Measurements from ENCODE around the gene CACNA2D1.

The CACNA2D1 gene

GRCh38 chr7:82289152-82289535 lies 154.4 kb downstream of the CACNA2D1 start:
- H3K27ac ChIP-seq (ENCODE audit: low read depth, low read length): peak overlapping the region; percentile 71
- H3K4me3 ChIP-seq (ENCODE audit: low read depth, low read length): no peak overlapping the region
- H3K36me3 ChIP-seq (ENCODE audit: control insufficient read depth, insufficient read depth, low read length): 0 out of 2 replicates have a peak, but pooled peaks cover 3% of the 10 kb centered on the region
- no peak overlapping the region for H3K9ac ChIP-seq (ENCODE audit: low read length)
- peaks cover 48% of the 10 kb centered on the region for H3K4me1 ChIP-seq (ENCODE audit: control insufficient read depth, insufficient read depth, low read length)
- H3K27me3 ChIP-seq (ENCODE audit: control insufficient read depth, insufficient read depth, low read length): no peaks in the 10 kb centered on the region
- H3K9me3 ChIP-seq (ENCODE audit: control insufficient read depth, insufficient read depth, low read depth, low read length): peaks cover 6% of the 10 kb centered on the region; the same call in 1 of the 2 replicates

GRCh38 chr7:82286798-82287140 lies 156.8 kb downstream of the CACNA2D1 start:
- peaks cover under 1% of the 10 kb centered on the region; the same call in 1 of the 2 replicates for H3K9me3 ChIP-seq (ENCODE audit: control insufficient read depth, insufficient read depth, low read depth, low read length)
- H3K27me3 ChIP-seq (ENCODE audit: control insufficient read depth, insufficient read depth, low read length): no peaks in the 10 kb centered on the region
- H3K9ac ChIP-seq (ENCODE audit: low read length): no peak overlapping the region
- no peak overlapping the region for H3K4me3 ChIP-seq (ENCODE audit: low read depth, low read length)
- no peaks in the 10 kb centered on the region for H3K36me3 ChIP-seq (ENCODE audit: control insufficient read depth, insufficient read depth, low read length)
- H3K27ac ChIP-seq (ENCODE audit: low read depth, low read length): peak overlapping the region; percentile 26; the same call in 1 of the 2 replicates
- peaks cover 49% of the 10 kb centered on the region for H3K4me1 ChIP-seq (ENCODE audit: control insufficient read depth, insufficient read depth, low read length)

GRCh38 chr7:82286096-82286797 lies 157.3 kb downstream of the CACNA2D1 start:
- Histone ChIP-seq H3K36me3 (ENCODE audit: control insufficient read depth, insufficient read depth, low read length) (no peaks in the 10 kb centered on the region), H3K4me1 (ENCODE audit: control insufficient read depth, insufficient read depth, low read length) (peaks cover 49% of the 10 kb centered on the region), H3K9me3 (ENCODE audit: control insufficient read depth, insufficient read depth, low read depth, low read length) (no peaks in the 10 kb centered on the region), H3K27ac (ENCODE audit: low read depth, low read length) (peak overlapping the region; percentile 26; the same call in 1 of the 2 replicates), H3K27me3 (ENCODE audit: control insufficient read depth, insufficient read depth, low read length) (no peaks in the 10 kb centered on the region), H3K4me3 (ENCODE audit: low read depth, low read length) (no peak overlapping the region), H3K9ac (ENCODE audit: low read length) (no peak overlapping the region)

DNA sequence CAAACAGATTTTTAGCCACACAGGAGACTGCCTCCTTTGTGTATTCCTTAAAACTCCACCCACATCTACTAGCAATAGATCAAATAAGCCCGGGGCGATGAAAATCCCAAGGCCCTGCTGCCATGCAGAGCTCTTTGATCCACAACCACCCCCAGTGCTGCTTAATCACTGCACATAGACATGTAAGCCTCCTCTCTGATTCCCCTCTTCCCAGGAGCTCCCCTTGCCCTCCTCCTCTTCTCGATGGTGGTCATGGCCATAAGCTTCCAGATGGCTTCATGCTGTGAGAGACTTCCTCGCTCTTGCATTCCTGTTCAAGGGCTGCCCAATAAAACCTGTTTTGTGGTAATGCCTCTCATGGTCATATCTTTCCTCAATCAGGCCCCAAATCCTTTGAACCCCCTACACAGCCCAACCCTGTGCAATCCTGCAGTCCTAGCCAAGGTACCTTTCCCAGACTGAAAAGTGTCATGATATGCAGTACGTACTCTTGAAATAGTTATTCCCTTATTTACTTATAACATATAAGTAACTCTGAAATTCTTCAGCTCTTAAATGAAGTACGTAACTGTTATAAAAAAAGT lies 158.5 kb downstream of the CACNA2D1 start:
- Histone ChIP-seq H3K27ac (ENCODE audit: low read depth, low read length) (peak overlapping the region; percentile 78; the same call in 1 of the 2 replicates), H3K9ac (ENCODE audit: low read length) (no peak overlapping the region), H3K36me3 (ENCODE audit: control insufficient read depth, insufficient read depth, low read length) (no peaks in the 10 kb centered on the region), H3K27me3 (ENCODE audit: control insufficient read depth, insufficient read depth, low read length) (no peaks in the 10 kb centered on the region), H3K4me3 (ENCODE audit: low read depth, low read length) (no peak overlapping the region), H3K9me3 (ENCODE audit: control insufficient read depth, insufficient read depth, low read depth, low read length) (no peaks in the 10 kb centered on the region), H3K4me1 (ENCODE audit: control insufficient read depth, insufficient read depth, low read length) (peaks cover 46% of the 10 kb centered on the region)

- H3K27ac ChIP-seq (ENCODE audit: low read depth, low read length): no peak overlapping the region
- H3K27me3 ChIP-seq (ENCODE audit: control insufficient read depth, insufficient read depth, low read length): no peaks in the 10 kb centered on the region
- H3K4me3 ChIP-seq (ENCODE audit: low read depth, low read length): no peak overlapping the region
- no peaks in the 10 kb centered on the region for H3K4me1 ChIP-seq (ENCODE audit: control insufficient read depth, insufficient read depth, low read length)
- H3K36me3 ChIP-seq (ENCODE audit: control insufficient read depth, insufficient read depth, low read length): no peaks in the 10 kb centered on the region
- H3K9me3 ChIP-seq (ENCODE audit: control insufficient read depth, insufficient read depth, low read depth, low read length): no peaks in the 10 kb centered on the region
- no peak overlapping the region for H3K9ac ChIP-seq (ENCODE audit: low read length)
Measured at GRCh38 chr7:82275342-82275741, 168.2 kb downstream of the CACNA2D1 start.

- H3K4me3 ChIP-seq (ENCODE audit: low read depth, low read length): no peak overlapping the region
- H3K4me1 ChIP-seq (ENCODE audit: control insufficient read depth, insufficient read depth, low read length): no peaks in the 10 kb centered on the region
- no peaks in the 10 kb centered on the region for H3K36me3 ChIP-seq (ENCODE audit: control insufficient read depth, insufficient read depth, low read length)
- H3K9ac ChIP-seq (ENCODE audit: low read length): no peak overlapping the region
- H3K9me3 ChIP-seq (ENCODE audit: control insufficient read depth, insufficient read depth, low read depth, low read length): no peaks in the 10 kb centered on the region
- H3K27me3 ChIP-seq (ENCODE audit: control insufficient read depth, insufficient read depth, low read length): no peaks in the 10 kb centered on the region
- no peak overlapping the region for H3K27ac ChIP-seq (ENCODE audit: low read depth, low read length)
Measured at GRCh38 chr7:82274681-82275080, 168.9 kb downstream of the CACNA2D1 start.

GRCh38 chr7:82273886-82274285 lies 169.7 kb downstream of the CACNA2D1 start:
- no peak overlapping the region for H3K4me3 ChIP-seq (ENCODE audit: low read depth, low read length)
- H3K27me3 ChIP-seq (ENCODE audit: control insufficient read depth, insufficient read depth, low read length): no peaks in the 10 kb centered on the region
- H3K9me3 ChIP-seq (ENCODE audit: control insufficient read depth, insufficient read depth, low read depth, low read length): no peaks in the 10 kb centered on the region
- no peaks in the 10 kb centered on the region for H3K36me3 ChIP-seq (ENCODE audit: control insufficient read depth, insufficient read depth, low read length)
- no peak overlapping the region for H3K9ac ChIP-seq (ENCODE audit: low read length)
- H3K27ac ChIP-seq (ENCODE audit: low read depth, low read length): no peak overlapping the region
- no peaks in the 10 kb centered on the region for H3K4me1 ChIP-seq (ENCODE audit: control insufficient read depth, insufficient read depth, low read length)

- no peak overlapping the region for H3K27ac ChIP-seq (ENCODE audit: low read depth, low read length)
- no peaks in the 10 kb centered on the region for H3K4me1 ChIP-seq (ENCODE audit: control insufficient read depth, insufficient read depth, low read length)
- H3K9me3 ChIP-seq (ENCODE audit: control insufficient read depth, insufficient read depth, low read depth, low read length): no peaks in the 10 kb centered on the region
- no peaks in the 10 kb centered on the region for H3K36me3 ChIP-seq (ENCODE audit: control insufficient read depth, insufficient read depth, low read length)
- H3K4me3 ChIP-seq (ENCODE audit: low read depth, low read length): no peak overlapping the region
- H3K27me3 ChIP-seq (ENCODE audit: control insufficient read depth, insufficient read depth, low read length): no peaks in the 10 kb centered on the region
- no peak overlapping the region for H3K9ac ChIP-seq (ENCODE audit: low read length)
Measured at GRCh38 chr7:82270870-82271269, 172.7 kb downstream of the CACNA2D1 start.

DNA sequence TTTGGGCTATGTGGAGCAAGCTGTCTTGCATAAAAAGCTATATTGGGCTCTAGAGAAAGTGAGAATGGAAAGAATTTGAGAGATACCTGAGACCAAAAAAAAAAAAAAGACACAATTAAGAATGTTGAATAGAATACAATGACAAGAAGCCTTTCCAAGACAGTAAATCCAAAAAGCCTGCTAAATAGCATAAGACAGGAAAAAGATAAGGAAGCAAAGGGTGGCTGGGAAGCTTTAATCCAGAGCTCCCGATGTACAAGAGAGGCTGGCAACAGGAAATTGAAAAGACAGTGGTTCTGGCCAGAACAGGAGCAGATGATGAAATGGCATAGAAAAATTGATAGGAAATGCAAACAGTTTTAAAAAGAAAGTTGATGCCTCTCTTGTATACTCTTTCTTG lies 174.9 kb downstream of the CACNA2D1 start:
- no peak overlapping the region for H3K4me3 ChIP-seq (ENCODE audit: low read depth, low read length)
- H3K27ac ChIP-seq (ENCODE audit: low read depth, low read length): no peak overlapping the region
- no peak overlapping the region for H3K9ac ChIP-seq (ENCODE audit: low read length)
- H3K4me1 ChIP-seq (ENCODE audit: control insufficient read depth, insufficient read depth, low read length): no peaks in the 10 kb centered on the region
- H3K9me3 ChIP-seq (ENCODE audit: control insufficient read depth, insufficient read depth, low read depth, low read length): no peaks in the 10 kb centered on the region
- H3K27me3 ChIP-seq (ENCODE audit: control insufficient read depth, insufficient read depth, low read length): no peaks in the 10 kb centered on the region
- H3K36me3 ChIP-seq (ENCODE audit: control insufficient read depth, insufficient read depth, low read length): no peaks in the 10 kb centered on the region

- Histone ChIP-seq H3K9me3 (ENCODE audit: control insufficient read depth, insufficient read depth, low read depth, low read length) (no peaks in the 10 kb centered on the region), H3K27me3 (ENCODE audit: control insufficient read depth, insufficient read depth, low read length) (no peaks in the 10 kb centered on the region), H3K4me1 (ENCODE audit: control insufficient read depth, insufficient read depth, low read length) (no peaks in the 10 kb centered on the region), H3K27ac (ENCODE audit: low read depth, low read length) (no peak overlapping the region), H3K9ac (ENCODE audit: low read length) (no peak overlapping the region), H3K36me3 (ENCODE audit: control insufficient read depth, insufficient read depth, low read length) (no peaks in the 10 kb centered on the region), H3K4me3 (ENCODE audit: low read depth, low read length) (no peak overlapping the region)
Measured at GRCh38 chr7:82266081-82266480, 177.5 kb downstream of the CACNA2D1 start.

- H3K9me3 ChIP-seq (ENCODE audit: control insufficient read depth, insufficient read depth, low read depth, low read length): no peaks in the 10 kb centered on the region
- H3K27me3 ChIP-seq (ENCODE audit: control insufficient read depth, insufficient read depth, low read length): no peaks in the 10 kb centered on the region
- H3K9ac ChIP-seq (ENCODE audit: low read length): no peak overlapping the region
- no peaks in the 10 kb centered on the region for H3K36me3 ChIP-seq (ENCODE audit: control insufficient read depth, insufficient read depth, low read length)
- H3K4me3 ChIP-seq (ENCODE audit: low read depth, low read length): no peak overlapping the region
- no peak overlapping the region for H3K27ac ChIP-seq (ENCODE audit: low read depth, low read length)
- no peaks in the 10 kb centered on the region for H3K4me1 ChIP-seq (ENCODE audit: control insufficient read depth, insufficient read depth, low read length)
Measured at GRCh38 chr7:82264783-82265305, 178.7 kb downstream of the CACNA2D1 start.

Data from HUES6 (cell line).